ENCODE results near the gene SCG2.
"Not testable (repeated sequence)": the region's sequence is repeated elsewhere in the genome, so short reads cannot be mapped to it uniquely, and the experiment has no call there.

The SCG2 gene

GRCh38 chr2:223612501-223612900 lies 10.3 kb upstream of the SCG2 start:
- no peak for DNase-seq (ENCODE audit: low spot score)

- no peak for DNase-seq (ENCODE audit: low spot score)
Measured at GRCh38 chr2:223611061-223611460, 8.9 kb upstream of the SCG2 start.

- no peak for DNase-seq (ENCODE audit: low spot score)
Measured at GRCh38 chr2:223607476-223607875, 5.3 kb upstream of the SCG2 start.

- DNase-seq (ENCODE audit: low spot score) = no peak
Measured at GRCh38 chr2:223606946-223607345, 4.8 kb upstream of the SCG2 start.

GRCh38 chr2:223604231-223604630 lies 2.1 kb upstream of the SCG2 start:
- no peak for DNase-seq (ENCODE audit: low spot score)

GRCh38 chr2:223602972-223603371 lies 811 bp upstream of the SCG2 start:
- no peak for DNase-seq (ENCODE audit: low spot score)

- no peak for DNase-seq (ENCODE audit: low spot score)
Measured at GRCh38 chr2:223601018-223601417, 1.1 kb downstream of the SCG2 start.

- DNase-seq (ENCODE audit: low spot score) = no peak
Measured at GRCh38 chr2:223599640-223600380, 2.4 kb downstream of the SCG2 start.

GRCh38 chr2:223598994-223599639 lies 3.0 kb downstream of the SCG2 start:
- no peak for DNase-seq (ENCODE audit: low spot score)

- no peak for DNase-seq (ENCODE audit: low spot score)
Measured at GRCh38 chr2:223597076-223597475, 5.1 kb downstream of the SCG2 start.

GRCh38 chr2:223596208-223596607 lies 6.0 kb downstream of the SCG2 start:
- no peak for DNase-seq (ENCODE audit: low spot score)

GRCh38 chr2:223594831-223595230 lies 7.3 kb downstream of the SCG2 start:
- DNase-seq (ENCODE audit: low spot score) = no peak

- DNase-seq (ENCODE audit: low spot score) = no peak
Measured at GRCh38 chr2:223594259-223594658, 7.9 kb downstream of the SCG2 start.

GRCh38 chr2:223592689-223593088 lies 9.5 kb downstream of the SCG2 start:
- not testable (repeated sequence) for DNase-seq (ENCODE audit: low spot score)

GRCh38 chr2:223591596-223591995 lies 10.6 kb downstream of the SCG2 start:
- no peak for DNase-seq (ENCODE audit: low spot score)

- DNase-seq (ENCODE audit: low spot score) = no peak
Measured at GRCh38 chr2:223590964-223591363, 11.2 kb downstream of the SCG2 start.

GRCh38 chr2:223589901-223590300 lies 12.3 kb downstream of the SCG2 start:
- DNase-seq (ENCODE audit: low spot score) = no peak

- DNase-seq (ENCODE audit: low spot score) = no peak
Measured at GRCh38 chr2:223588251-223588650, 13.9 kb downstream of the SCG2 start.

- no peak for DNase-seq (ENCODE audit: low spot score)
Measured at GRCh38 chr2:223587301-223587700, 14.9 kb downstream of the SCG2 start.

- DNase-seq (ENCODE audit: low spot score) = no peak
Measured at GRCh38 chr2:223586261-223586660, 15.9 kb downstream of the SCG2 start.

- DNase-seq (ENCODE audit: low spot score) = no peak
Measured at GRCh38 chr2:223585666-223586065, 16.5 kb downstream of the SCG2 start.

- no peak for DNase-seq (ENCODE audit: low spot score)
Measured at GRCh38 chr2:223582001-223582400, 20.2 kb downstream of the SCG2 start.

GRCh38 chr2:223580951-223581350 lies 21.2 kb downstream of the SCG2 start:
- no peak for DNase-seq (ENCODE audit: low spot score)

GRCh38 chr2:223578846-223579245 lies 23.3 kb downstream of the SCG2 start:
- no peak for DNase-seq (ENCODE audit: low spot score)
